ENCODE data around the gene DOC2B.
"Not testable (repeated sequence)": the region's sequence is repeated elsewhere in the genome, so short reads cannot be mapped to it uniquely, and the experiment has no call there.

The DOC2B gene

GRCh38 chr17:226108-227077 is 44.9 kb upstream of the DOC2B start:
- Histone ChIP-seq H3K27ac (ENCODE audit: insufficient read depth in 1 of 2, low read depth in 1 of 2, low read length in 2 of 2, poor library complexity in 1 of 2, severe bottlenecking in 2 of 2) (no peak overlapping the region), H3K27me3 (replicated peaks in 2 of 5; ENCODE audit: control insufficient read depth in 4 of 5, insufficient read depth in 5 of 5, low read length in 4 of 5) (peaks cover 0 to 2% (median 0%) of the 10 kb centered on the region in 5 experiments), H3K4me1 (ENCODE audit: control extremely low read depth in 1 of 4, control insufficient read depth in 4 of 4, insufficient read depth in 4 of 4, low read length in 3 of 4) (peaks cover 0 to 3% (median 0%) of the 10 kb centered on the region in 4 experiments), H3K9me3 (ENCODE audit: control extremely low read depth in 1 of 5, control insufficient read depth in 4 of 5, insufficient read depth in 2 of 5, low read depth in 1 of 5, low read length in 4 of 5) (no peaks in the 10 kb centered on the region), H3K36me3 (ENCODE audit: control insufficient read depth in 4 of 4, insufficient read depth in 4 of 4, low read length in 3 of 4) (no peaks in the 10 kb centered on the region), H3K4me3 (ENCODE audit: control insufficient read depth in 1 of 7, extremely low read depth in 1 of 7, insufficient read depth in 4 of 7, low read depth in 2 of 7, low read length in 6 of 7) (no peak overlapping the region)
- CTCF ChIA-PET: no interaction called here
- 96% methylated on average over 20 of the region's 24 CpGs for WGBS (ENCODE audit: insufficient coverage)
- DNase-seq: no peak
- POLR2A ChIA-PET: no interaction called here

- Histone ChIP-seq H3K9me3 (ENCODE audit: control extremely low read depth in 1 of 5, control insufficient read depth in 4 of 5, insufficient read depth in 2 of 5, low read depth in 1 of 5, low read length in 4 of 5) (no peaks in the 10 kb centered on the region), H3K27ac (ENCODE audit: insufficient read depth in 1 of 2, low read depth in 1 of 2, low read length in 2 of 2, poor library complexity in 1 of 2, severe bottlenecking in 2 of 2) (no peak overlapping the region), H3K27me3 (replicated peaks in 2 of 5; ENCODE audit: control insufficient read depth in 4 of 5, insufficient read depth in 5 of 5, low read length in 4 of 5) (peaks cover 0 to 2% (median 0%) of the 10 kb centered on the region in 5 experiments), H3K36me3 (ENCODE audit: control insufficient read depth in 4 of 4, insufficient read depth in 4 of 4, low read length in 3 of 4) (no peaks in the 10 kb centered on the region), H3K4me3 (ENCODE audit: control insufficient read depth in 1 of 7, extremely low read depth in 1 of 7, insufficient read depth in 4 of 7, low read depth in 2 of 7, low read length in 6 of 7) (no peak overlapping the region), H3K4me1 (ENCODE audit: control extremely low read depth in 1 of 4, control insufficient read depth in 4 of 4, insufficient read depth in 4 of 4, low read length in 3 of 4) (peaks cover 0 to 3% (median 0%) of the 10 kb centered on the region in 4 experiments)
- CTCF ChIA-PET: no interaction called here
- no peak for DNase-seq
- POLR2A ChIA-PET: no interaction called here
- WGBS (ENCODE audit: insufficient coverage): 100% methylated on average over 6 of the region's 9 CpGs
Observed at GRCh38 chr17:225551-225950, 44.1 kb upstream of the DOC2B start.

- POLR2A ChIA-PET: not testable (repeated sequence)
Observed at GRCh38 chr17:224576-224975, 43.1 kb upstream of the DOC2B start.

GRCh38 chr17:223723-224471 is 42.4 kb upstream of the DOC2B start:
- Histone ChIP-seq H3K27ac (ENCODE audit: insufficient read depth in 1 of 2, low read depth in 1 of 2, low read length in 2 of 2, poor library complexity in 1 of 2, severe bottlenecking in 2 of 2) (no peak overlapping the region), H3K4me3 (ENCODE audit: control insufficient read depth in 1 of 7, extremely low read depth in 1 of 7, insufficient read depth in 4 of 7, low read depth in 2 of 7, low read length in 6 of 7) (no peak overlapping the region), H3K9me3 (ENCODE audit: control extremely low read depth in 1 of 5, control insufficient read depth in 4 of 5, insufficient read depth in 2 of 5, low read depth in 1 of 5, low read length in 4 of 5) (no peaks in the 10 kb centered on the region), H3K4me1 (ENCODE audit: control extremely low read depth in 1 of 4, control insufficient read depth in 4 of 4, insufficient read depth in 4 of 4, low read length in 3 of 4) (no peaks in the 10 kb centered on the region), H3K36me3 (ENCODE audit: control insufficient read depth in 4 of 4, insufficient read depth in 4 of 4, low read length in 3 of 4) (no peaks in the 10 kb centered on the region), H3K27me3 (replicated peaks in 2 of 5; ENCODE audit: control insufficient read depth in 4 of 5, insufficient read depth in 5 of 5, low read length in 4 of 5) (peaks cover 0 to 2% (median 0%) of the 10 kb centered on the region in 5 experiments)
- no peak for DNase-seq
- CTCF ChIA-PET: no interaction called here
- WGBS (ENCODE audit: insufficient coverage): 86% methylated on average over 12 of the region's 12 CpGs
- POLR2A ChIA-PET: no interaction called here

More at GRCh38 chr17:224576-224975, 43.1 kb upstream of the DOC2B start:
- H3K27me3 ChIP-seq (replicated peaks in 2 of 5; ENCODE audit: control insufficient read depth in 4 of 5, insufficient read depth in 5 of 5, low read length in 4 of 5); H3K4me1 ChIP-seq (ENCODE audit: control extremely low read depth in 1 of 4, control insufficient read depth in 4 of 4, insufficient read depth in 4 of 4, low read length in 3 of 4); H3K36me3 ChIP-seq (ENCODE audit: control insufficient read depth in 4 of 4, insufficient read depth in 4 of 4, low read length in 3 of 4); CTCF ChIA-PET; DNase-seq; H3K9me3 ChIP-seq (ENCODE audit: control extremely low read depth in 1 of 5, control insufficient read depth in 4 of 5, insufficient read depth in 2 of 5, low read depth in 1 of 5, low read length in 4 of 5); H3K4me3 ChIP-seq (ENCODE audit: control insufficient read depth in 1 of 7, extremely low read depth in 1 of 7, insufficient read depth in 4 of 7, low read depth in 2 of 7, low read length in 6 of 7); H3K27ac ChIP-seq (ENCODE audit: insufficient read depth in 1 of 2, low read depth in 1 of 2, low read length in 2 of 2, poor library complexity in 1 of 2, severe bottlenecking in 2 of 2): not testable (repeated sequence)
- WGBS (ENCODE audit: insufficient coverage): no CpG with 5 or more reads among the region's 2 CpGs

DNA sequence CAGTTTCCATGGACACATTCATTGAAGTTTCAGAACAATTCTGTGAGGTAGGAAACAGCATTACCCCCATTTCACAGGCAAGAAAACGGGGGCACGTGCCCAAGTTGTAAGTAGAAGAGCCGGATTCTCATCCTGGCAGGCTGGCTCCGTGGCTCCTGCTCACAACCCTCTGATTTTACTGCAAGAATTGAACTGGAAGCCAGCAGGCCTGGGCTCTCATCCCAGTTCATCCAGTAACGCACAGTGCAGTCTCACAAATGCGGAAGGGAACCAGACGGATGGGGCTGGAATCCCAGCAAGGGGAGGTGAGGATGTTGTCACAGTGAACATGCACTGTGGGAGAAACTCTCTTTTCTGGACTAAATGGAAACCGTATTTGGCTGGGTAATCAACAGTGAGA is 40.7 kb upstream of the DOC2B start:
- no peaks in the 10 kb centered on the region for H3K4me1 ChIP-seq (ENCODE audit: control extremely low read depth in 1 of 4, control insufficient read depth in 4 of 4, insufficient read depth in 4 of 4, low read length in 3 of 4)
- DNase-seq: no peak
- POLR2A ChIA-PET: no interaction called here
- 90% methylated on average over 6 of the region's 8 CpGs for WGBS (ENCODE audit: insufficient coverage)
- H3K27ac ChIP-seq (ENCODE audit: insufficient read depth in 1 of 2, low read depth in 1 of 2, low read length in 2 of 2, poor library complexity in 1 of 2, severe bottlenecking in 2 of 2): no peak overlapping the region
- no peak overlapping the region for H3K4me3 ChIP-seq (ENCODE audit: control insufficient read depth in 1 of 7, extremely low read depth in 1 of 7, insufficient read depth in 4 of 7, low read depth in 2 of 7, low read length in 6 of 7)
- H3K27me3 ChIP-seq (replicated peaks in 2 of 5; ENCODE audit: control insufficient read depth in 4 of 5, insufficient read depth in 5 of 5, low read length in 4 of 5): peaks cover 0 to 2% (median 0%) of the 10 kb centered on the region in 5 experiments
- no peaks in the 10 kb centered on the region for H3K36me3 ChIP-seq (ENCODE audit: control insufficient read depth in 4 of 4, insufficient read depth in 4 of 4, low read length in 3 of 4)
- no peaks in the 10 kb centered on the region for H3K9me3 ChIP-seq (ENCODE audit: control extremely low read depth in 1 of 5, control insufficient read depth in 4 of 5, insufficient read depth in 2 of 5, low read depth in 1 of 5, low read length in 4 of 5)
- CTCF ChIA-PET: no interaction called here

- H3K4me1 ChIP-seq (ENCODE audit: control extremely low read depth in 1 of 4, control insufficient read depth in 4 of 4, insufficient read depth in 4 of 4, low read length in 3 of 4): peaks cover 0 to 9% (median 0%) of the 10 kb centered on the region in 4 experiments
- H3K4me3 ChIP-seq (ENCODE audit: control insufficient read depth in 1 of 7, extremely low read depth in 1 of 7, insufficient read depth in 4 of 7, low read depth in 2 of 7, low read length in 6 of 7): no peak overlapping the region
- H3K27me3 ChIP-seq (replicated peaks in 2 of 5; ENCODE audit: control insufficient read depth in 4 of 5, insufficient read depth in 5 of 5, low read length in 4 of 5): no peaks in the 10 kb centered on the region
- no peaks in the 10 kb centered on the region for H3K9me3 ChIP-seq (ENCODE audit: control extremely low read depth in 1 of 5, control insufficient read depth in 4 of 5, insufficient read depth in 2 of 5, low read depth in 1 of 5, low read length in 4 of 5)
- no peak for DNase-seq
- ChIA-PET POLR2A (no interaction called here), CTCF (no interaction called here)
- H3K27ac ChIP-seq (ENCODE audit: insufficient read depth in 1 of 2, low read depth in 1 of 2, low read length in 2 of 2, poor library complexity in 1 of 2, severe bottlenecking in 2 of 2): no peak overlapping the region
- 90% methylated on average over 10 of the region's 10 CpGs for WGBS (ENCODE audit: insufficient coverage)
- no peaks in the 10 kb centered on the region for H3K36me3 ChIP-seq (ENCODE audit: control insufficient read depth in 4 of 4, insufficient read depth in 4 of 4, low read length in 3 of 4)
Observed at GRCh38 chr17:219696-220095, 38.2 kb upstream of the DOC2B start.
